Effector memory CD4-positive, alpha-beta T cell (primary cell): Measurements from ENCODE around the gene KRTAP21-2.

Experiments
- DNase-seq, 3 donors: peaks; one replicate each; pipeline ENCODE4 v3.0.0-alpha.2; 2020
- H3K27ac ChIP-seq: 2 replicates; pipeline ENCODE4 v1.7.0; 2013; ENCODE audit warnings: mild to moderate bottlenecking, low read length, moderate library complexity; ENCODE audit not compliant: insufficient read depth, poor library complexity, severe bottlenecking
- H3K27me3 ChIP-seq: replicated peaks from 2 replicates; pipeline ENCODE4 v1.7.0; 2013; ENCODE audit warnings: mild to moderate bottlenecking, low read length; ENCODE audit not compliant: insufficient read depth, control insufficient read depth, poor library complexity, severe bottlenecking
- H3K36me3 ChIP-seq: 2 replicates; pipeline ENCODE4 v1.7.0; 2013; ENCODE audit warnings: mild to moderate bottlenecking, low read length, moderate library complexity; ENCODE audit not compliant: control insufficient read depth, insufficient read depth
- H3K4me1 ChIP-seq: 2 replicates; pipeline ENCODE4 v1.7.0; 2013; ENCODE audit warnings: low read length, mild to moderate bottlenecking; ENCODE audit not compliant: control insufficient read depth, insufficient read depth, poor library complexity, severe bottlenecking
- H3K4me3 ChIP-seq: 2 replicates; pipeline ENCODE4 v1.7.0; 2013; ENCODE audit warnings: low read length, low read depth, mild to moderate bottlenecking; ENCODE audit not compliant: insufficient read depth, poor library complexity, severe bottlenecking
- H3K9me3 ChIP-seq: 2 replicates; pipeline ENCODE4 v1.7.0; 2013; ENCODE audit warnings: mild to moderate bottlenecking, low read length, moderate library complexity; ENCODE audit not compliant: control insufficient read depth

The KRTAP21-2 gene

GRCh38 chr21:30719401-30719800, 27.7 kb downstream of the KRTAP21-2 start:
- H3K27ac ChIP-seq = no peak overlapping the region
- no peaks in the 10 kb centered on the region for H3K27me3 ChIP-seq
- H3K4me3 ChIP-seq = no peak overlapping the region
- no peaks in the 10 kb centered on the region for H3K9me3 ChIP-seq
- no peak for DNase-seq
- no peaks in the 10 kb centered on the region for H3K36me3 ChIP-seq
- no peaks in the 10 kb centered on the region for H3K4me1 ChIP-seq

GRCh38 chr21:30718239-30718909, 28.7 kb downstream of the KRTAP21-2 start, which contains the start of gene KRTAP21-3:
KRTAP21-3 (minus strand) TSS chr21:30718777; CDS start chr21:30718759, 18 bp downstream.
- Histone ChIP-seq H3K4me3 (no peak within 1 kb of the TSS), H3K4me1 (no peaks in the 10 kb centered on the region), H3K27ac (no peak within 1 kb of the TSS), H3K9me3 (no peaks in the 10 kb centered on the region), H3K36me3 (no peaks in the 10 kb centered on the region), H3K27me3 (no peaks in the 10 kb centered on the region)
- no peak for DNase-seq

GRCh38 chr21:30717105-30717504, 30.0 kb downstream of the KRTAP21-2 start:
- Histone ChIP-seq H3K27me3 (no peaks in the 10 kb centered on the region), H3K4me3 (no peak overlapping the region), H3K36me3 (no peaks in the 10 kb centered on the region), H3K9me3 (no peaks in the 10 kb centered on the region), H3K4me1 (no peaks in the 10 kb centered on the region), H3K27ac (no peak overlapping the region)
- DNase-seq = no peak

- no peaks in the 10 kb centered on the region for H3K9me3 ChIP-seq
- H3K4me3 ChIP-seq = no peak overlapping the region
- no peak overlapping the region for H3K27ac ChIP-seq
- DNase-seq = no peak
- H3K27me3 ChIP-seq = no peaks in the 10 kb centered on the region
- H3K36me3 ChIP-seq = no peaks in the 10 kb centered on the region
- H3K4me1 ChIP-seq = no peaks in the 10 kb centered on the region
Measured at GRCh38 chr21:30714946-30715345, 32.1 kb downstream of the KRTAP21-2 start.

- Histone ChIP-seq H3K27ac (no peak overlapping the region), H3K9me3 (no peaks in the 10 kb centered on the region), H3K36me3 (no peaks in the 10 kb centered on the region), H3K4me1 (no peaks in the 10 kb centered on the region), H3K27me3 (no peaks in the 10 kb centered on the region), H3K4me3 (no peak overlapping the region)
- DNase-seq = no peak
Measured at GRCh38 chr21:30714456-30714855, 32.6 kb downstream of the KRTAP21-2 start.

GRCh38 chr21:30713766-30714165, 33.3 kb downstream of the KRTAP21-2 start:
- Histone ChIP-seq H3K4me3 (no peak overlapping the region), H3K4me1 (no peaks in the 10 kb centered on the region), H3K27ac (no peak overlapping the region)

GRCh38 chr21:30710499-30710898, 36.6 kb downstream of the KRTAP21-2 start:
- H3K36me3 ChIP-seq = no peaks in the 10 kb centered on the region
- H3K27ac ChIP-seq = no peak overlapping the region
- H3K4me3 ChIP-seq = no peak overlapping the region
- H3K27me3 ChIP-seq = no peaks in the 10 kb centered on the region
- H3K9me3 ChIP-seq = no peaks in the 10 kb centered on the region
- DNase-seq = no peak
- H3K4me1 ChIP-seq = no peaks in the 10 kb centered on the region

More at GRCh38 chr21:30713766-30714165, 33.3 kb downstream of the KRTAP21-2 start:
- DNase-seq = no peak
- Histone ChIP-seq H3K36me3 (no peaks in the 10 kb centered on the region), H3K9me3 (no peaks in the 10 kb centered on the region), H3K27me3 (no peaks in the 10 kb centered on the region)

- H3K27ac ChIP-seq = no peak overlapping the region
- H3K4me1 ChIP-seq = no peaks in the 10 kb centered on the region
- no peaks in the 10 kb centered on the region for H3K36me3 ChIP-seq
- H3K27me3 ChIP-seq = no peaks in the 10 kb centered on the region
- H3K9me3 ChIP-seq = no peaks in the 10 kb centered on the region
- H3K4me3 ChIP-seq = no peak overlapping the region
- no peak for DNase-seq
Measured at GRCh38 chr21:30707409-30707808, 39.6 kb downstream of the KRTAP21-2 start.
